Trophoblast cell (in vitro differentiated cells and primary cell): ENCODE results near the gene FAM83E.

Experiments used
- DNase-seq, 2 donors: peaks; one replicate each; pipeline ENCODE4 v3.0.0-alpha.2; 2016
- H2AFZ ChIP-seq: 2 replicates; pipeline ENCODE4 v1.6.1; 2013; ENCODE audit warnings: low read length, moderate library complexity, mild to moderate bottlenecking; ENCODE audit not compliant: insufficient read depth, poor library complexity
- H2AK5ac ChIP-seq: 2 replicates; pipeline ENCODE4 v1.6.1; 2013; ENCODE audit warnings: mild to moderate bottlenecking, low read length
- H2BK120ac ChIP-seq: 2 replicates; pipeline ENCODE4 v1.6.1; 2013; ENCODE audit warnings: low read length, mild to moderate bottlenecking, moderate library complexity; ENCODE audit not compliant: insufficient read depth, poor library complexity
- H2BK12ac ChIP-seq: 2 replicates; pipeline ENCODE4 v1.6.1; 2013; ENCODE audit warnings: mild to moderate bottlenecking, low read length, moderate library complexity
- H2BK5ac ChIP-seq: 2 replicates; pipeline ENCODE4 v1.6.1; 2013; ENCODE audit warnings: low read length, low read depth, moderate library complexity, mild to moderate bottlenecking; ENCODE audit not compliant: poor library complexity
- H3K14ac ChIP-seq: 2 replicates; pipeline ENCODE4 v1.6.1; 2013; ENCODE audit warnings: mild to moderate bottlenecking, low read length
- H3K18ac ChIP-seq: 2 replicates; pipeline ENCODE4 v1.6.1; 2013; ENCODE audit warnings: mild to moderate bottlenecking, low read length
- H3K23ac ChIP-seq: 2 replicates; pipeline ENCODE4 v1.6.1; 2013; ENCODE audit warnings: low read length
- H3K27ac ChIP-seq: 2 replicates; pipeline ENCODE4 v1.5.1; 2013; ENCODE audit warnings: low read depth, mild to moderate bottlenecking, inconsistent platforms, low read length, moderate library complexity
- H3K27me3 ChIP-seq: 2 replicates; pipeline ENCODE4 v1.6.1; 2013; ENCODE audit warnings: inconsistent platforms, mild to moderate bottlenecking, low read length, moderate library complexity; ENCODE audit not compliant: insufficient read depth
- H3K36me3 ChIP-seq, 2 experiments: 1 replicate in 1 of 2; 2 replicates in 1 of 2; pipeline ENCODE4 v1.6.1; 2013; ENCODE audit warnings: low read length in 2 of 2, mild to moderate bottlenecking in 2 of 2, moderate library complexity in 1 of 2; ENCODE audit not compliant: insufficient read depth in 2 of 2, control insufficient read depth in 1 of 2
- H3K4ac ChIP-seq: 2 replicates; pipeline ENCODE4 v1.6.1; 2013; ENCODE audit warnings: low read depth, mild to moderate bottlenecking, low read length, moderate library complexity
- H3K4me1 ChIP-seq, 2 experiments: 1 replicate in 1 of 2; 2 replicates in 1 of 2; pipeline ENCODE4 v1.6.1; 2013; ENCODE audit warnings: low read length in 2 of 2, mild to moderate bottlenecking in 2 of 2, moderate library complexity in 1 of 2; ENCODE audit not compliant: insufficient read depth in 2 of 2, control insufficient read depth in 1 of 2
- H3K4me2 ChIP-seq: 2 replicates; pipeline ENCODE4 v1.6.1; 2013; ENCODE audit warnings: inconsistent platforms, mild to moderate bottlenecking, low read length, moderate library complexity
- H3K4me3 ChIP-seq: 2 replicates; pipeline ENCODE4 v1.5.1; 2013; ENCODE audit warnings: mild to moderate bottlenecking, low read depth, low read length, inconsistent platforms
- H3K79me1 ChIP-seq: one replicate; pipeline ENCODE4 v1.6.1; 2013; ENCODE audit warnings: low read length
- H3K79me2 ChIP-seq: 2 replicates; pipeline ENCODE4 v1.6.1; 2013; ENCODE audit warnings: low read length, mild to moderate bottlenecking; ENCODE audit not compliant: control insufficient read depth, insufficient read depth, poor library complexity
- H3K9ac ChIP-seq: 2 replicates; pipeline ENCODE4 v1.6.1; 2013; ENCODE audit warnings: mild to moderate bottlenecking, low read length
- H3K9me3 ChIP-seq: 2 replicates; pipeline ENCODE4 v1.6.1; 2013; ENCODE audit warnings: low read depth, mild to moderate bottlenecking, control low read depth, inconsistent platforms, low read length; ENCODE audit not compliant: insufficient read depth
- H4K12ac ChIP-seq: 2 replicates; pipeline ENCODE4 v1.6.1; 2013; ENCODE audit warnings: low read depth, mild to moderate bottlenecking, low read length, moderate library complexity
- H4K8ac ChIP-seq: 2 replicates; pipeline ENCODE4 v1.6.1; 2013; ENCODE audit warnings: low read depth, mild to moderate bottlenecking, low read length, moderate library complexity
- H4K91ac ChIP-seq: one replicate; pipeline ENCODE4 v1.6.1; 2013; ENCODE audit warnings: low read depth, mild to moderate bottlenecking, low read length, moderate library complexity
- WGBS: extraction: QIAGEN DNeasy Blood & Tissue Kit; methylation state at CpG from one replicate; pipeline ENCODE4 v1.1.7; 2013; ENCODE audit warnings: missing lambda C conversion rate; ENCODE audit not compliant: insufficient read length, insufficient coverage; ENCODE audit errors: extremely low coverage; 5-methylcytosine and 5-hydroxymethylcytosine counted together

FAM83E gene

GRCh38 chr19:48648134-48648533, 33.3 kb upstream of the FAM83E start:
- Histone ChIP-seq H3K14ac (no peak overlapping the region), H3K79me1 (no peaks in the 10 kb centered on the region), H3K27ac (no peak overlapping the region), H4K91ac (no peak overlapping the region), H3K27me3 (no peaks in the 10 kb centered on the region), H2AFZ (no peak overlapping the region), H3K9ac (no peak overlapping the region), H3K4me2 (no peak overlapping the region), H2AK5ac (no peak overlapping the region), H3K36me3 (no peaks in the 10 kb centered on the region), H3K4me1 (peaks cover 6 to 13% of the 10 kb centered on the region in 2 experiments), H2BK120ac (no peak overlapping the region), H2BK5ac (no peak overlapping the region), H3K9me3 (peaks cover 2% of the 10 kb centered on the region), H3K4me3 (no peak overlapping the region), H3K23ac (no peak overlapping the region), H4K8ac (no peak overlapping the region), H3K18ac (no peak overlapping the region), H4K12ac (no peak overlapping the region), H3K4ac (no peak overlapping the region), H2BK12ac (no peak overlapping the region), H3K79me2 (no peaks in the 10 kb centered on the region)
- no peak for DNase-seq
- no CpG with 5 or more reads among the region's 2 CpGs for WGBS

GRCh38 chr19:48646722-48647216, 31.9 kb upstream of the FAM83E start:
- Histone ChIP-seq H2BK120ac (no peak overlapping the region), H3K9me3 (peaks cover 2% of the 10 kb centered on the region), H3K4me2 (peak overlapping the region; percentile 90), H3K9ac (no peak overlapping the region), H3K36me3 (no peaks in the 10 kb centered on the region), H4K12ac (no peak overlapping the region), H3K79me2 (no peaks in the 10 kb centered on the region), H3K23ac (no peak overlapping the region), H3K79me1 (no peaks in the 10 kb centered on the region), H2BK5ac (no peak overlapping the region), H4K8ac (no peak overlapping the region), H3K18ac (no peak overlapping the region), H2AK5ac (no peak overlapping the region), H4K91ac (no peak overlapping the region), H3K14ac (no peak overlapping the region), H3K27ac (no peak overlapping the region), H2BK12ac (no peak overlapping the region), H3K4me1 (peaks cover 6 to 13% of the 10 kb centered on the region in 2 experiments), H3K27me3 (no peaks in the 10 kb centered on the region), H3K4ac (no peak overlapping the region), H3K4me3 (no peak overlapping the region), H2AFZ (no peak overlapping the region)
- DNase-seq = no peak
- no CpG with 5 or more reads among the region's 10 CpGs for WGBS

GRCh38 chr19:48646001-48646721, 31.3 kb upstream of the FAM83E start, which contains the start of gene CA11:
CA11 (minus strand) TSS chr19:48646187; CDS start chr19:48645632, 555 bp downstream.
- Histone ChIP-seq H3K36me3 (no peaks in the 10 kb centered on the region), H3K9me3 (peaks cover under 1% of the 10 kb centered on the region), H4K91ac (no peak within 1 kb of the TSS), H3K4me1 (peaks cover 6 to 13% of the 10 kb centered on the region in 2 experiments), H3K79me1 (no peaks in the 10 kb centered on the region), H2AFZ (peak within 1 kb of the TSS; percentile 14), H2BK12ac (no peak within 1 kb of the TSS), H3K18ac (no peak within 1 kb of the TSS), H3K23ac (no peak within 1 kb of the TSS), H2AK5ac (no peak within 1 kb of the TSS), H4K12ac (no peak within 1 kb of the TSS), H3K4me2 (peak within 1 kb of the TSS; percentile 90), H3K4ac (no peak within 1 kb of the TSS), H3K14ac (no peak within 1 kb of the TSS), H3K79me2 (no peaks in the 10 kb centered on the region), H3K27ac (no peak within 1 kb of the TSS), H3K27me3 (no peaks in the 10 kb centered on the region), H2BK5ac (no peak within 1 kb of the TSS), H2BK120ac (no peak within 1 kb of the TSS), H3K9ac (no peak within 1 kb of the TSS), H3K4me3 (peak within 1 kb of the TSS; percentile 59), H4K8ac (peak within 1 kb of the TSS; percentile 59)
- no CpG with 5 or more reads among the region's 33 CpGs for WGBS
- DNase-seq = peak; percentile 79 to 87

GRCh38 chr19:48645620-48646000, 30.7 kb upstream of the FAM83E start:
- Histone ChIP-seq H3K4me2 (peak overlapping the region; percentile 90), H2BK12ac (no peak overlapping the region), H2BK120ac (no peak overlapping the region), H4K91ac (no peak overlapping the region), H2AFZ (peak overlapping the region; percentile 12), H3K4ac (no peak overlapping the region), H3K4me1 (peaks cover 6 to 13% of the 10 kb centered on the region in 2 experiments), H3K9ac (no peak overlapping the region), H2BK5ac (no peak overlapping the region), H3K27ac (no peak overlapping the region), H3K14ac (no peak overlapping the region), H4K12ac (no peak overlapping the region), H3K9me3 (no peaks in the 10 kb centered on the region), H3K79me2 (no peaks in the 10 kb centered on the region), H3K36me3 (no peaks in the 10 kb centered on the region), H3K27me3 (no peaks in the 10 kb centered on the region), H2AK5ac (no peak overlapping the region), H4K8ac (peak overlapping the region; percentile 59), H3K23ac (no peak overlapping the region), H3K4me3 (no peak overlapping the region), H3K18ac (no peak overlapping the region), H3K79me1 (no peaks in the 10 kb centered on the region)
- no peak for DNase-seq
- WGBS = no CpG with 5 or more reads among the region's 6 CpGs
